ENCODE measurements around the gene OR10T2.
"Not testable (repeated sequence)": the region's sequence is repeated elsewhere in the genome, so short reads cannot be mapped to it uniquely, and the experiment has no call there.

OR10T2 gene

DNA sequence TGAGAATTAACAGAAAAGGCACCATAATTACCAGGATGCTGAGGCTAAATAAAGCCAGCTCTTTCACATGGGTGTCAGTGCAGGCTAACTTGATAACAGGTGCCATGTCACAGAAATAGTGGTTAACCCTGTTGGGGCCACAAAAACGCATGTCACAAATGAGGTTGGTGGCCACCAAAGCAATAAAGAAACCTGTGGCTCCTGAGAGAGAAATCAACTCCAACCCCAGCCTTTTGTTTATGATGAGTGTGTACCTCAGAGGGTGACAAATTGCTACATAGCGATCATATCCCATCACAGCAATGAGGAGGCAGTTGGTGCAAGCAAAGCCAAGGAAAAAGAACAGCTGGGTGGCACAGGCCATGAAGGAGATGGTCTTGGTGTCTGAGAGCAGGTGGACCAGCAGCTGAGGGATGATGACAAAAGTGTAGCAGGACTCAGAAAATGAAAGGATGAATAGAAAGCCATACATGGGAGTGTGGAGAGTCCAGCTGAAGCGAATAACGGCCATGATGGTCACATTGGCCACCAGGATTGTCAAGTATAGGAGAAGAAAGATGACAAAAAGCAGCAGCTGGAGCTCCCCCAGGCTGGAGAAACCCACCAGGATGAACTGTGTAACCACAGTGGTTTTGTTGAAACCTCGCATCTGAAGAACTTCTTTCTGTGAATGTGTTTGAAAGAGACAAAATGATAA lies at the start of gene OR10T2:
OR10T2 (minus strand) TSS at position 649 of the 697 bp plus-strand sequence; CDS start at position 649, 0 bp downstream.
- DNase-seq: no peak

DNA sequence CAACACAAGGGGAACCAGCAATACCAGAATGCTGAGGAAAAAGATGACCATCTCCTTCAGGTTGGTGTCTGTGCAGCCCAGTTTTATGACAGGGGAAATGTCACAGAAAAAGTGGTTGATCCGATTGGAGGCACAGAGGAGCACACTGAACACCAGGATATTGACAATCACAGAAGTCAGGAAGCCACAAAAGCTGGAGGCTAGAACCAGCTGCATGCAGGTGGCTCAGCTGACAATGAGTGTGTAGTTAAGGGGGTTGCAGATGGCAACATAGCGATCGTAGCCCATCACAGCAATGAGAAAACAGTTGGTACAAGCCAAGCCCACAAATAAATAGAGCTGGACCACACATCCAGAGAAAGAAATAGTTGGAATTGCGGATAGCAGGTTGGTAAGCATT lies 46.1 kb upstream of the OR10T2 start:
- no peak for DNase-seq

- no peak for DNase-seq
Measured at GRCh38 chr1:158434741-158435140, 35.5 kb upstream of the OR10T2 start.

DNA sequence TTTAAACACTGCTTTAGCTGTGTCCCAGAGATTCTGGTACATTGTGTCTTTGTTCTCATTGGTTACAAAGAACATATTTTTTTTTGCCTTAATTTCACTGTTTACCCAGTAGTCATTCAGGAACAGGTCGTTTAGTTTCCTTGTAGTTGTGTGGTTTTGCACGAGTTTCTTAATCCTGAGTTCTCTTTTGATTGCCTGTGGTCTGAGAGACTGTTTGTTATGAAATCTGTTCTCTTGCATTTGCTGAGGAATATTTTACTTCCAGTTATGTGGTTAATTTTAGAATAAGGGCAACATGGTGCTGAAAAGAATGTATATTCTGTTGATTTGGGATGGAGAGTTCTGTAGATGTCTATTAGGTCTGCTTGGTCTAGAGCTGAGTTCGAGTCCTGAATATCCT lies 30.9 kb upstream of the OR10T2 start:
- not testable (repeated sequence) for DNase-seq

GRCh38 chr1:158426137-158426536 lies 26.9 kb upstream of the OR10T2 start, which contains the start of gene OR10K2:
TSS of gene OR10K2 (minus strand) at chr1:158426237. CDS start at chr1:158420866, 5,371 bp downstream.
- DNase-seq: no peak

DNA sequence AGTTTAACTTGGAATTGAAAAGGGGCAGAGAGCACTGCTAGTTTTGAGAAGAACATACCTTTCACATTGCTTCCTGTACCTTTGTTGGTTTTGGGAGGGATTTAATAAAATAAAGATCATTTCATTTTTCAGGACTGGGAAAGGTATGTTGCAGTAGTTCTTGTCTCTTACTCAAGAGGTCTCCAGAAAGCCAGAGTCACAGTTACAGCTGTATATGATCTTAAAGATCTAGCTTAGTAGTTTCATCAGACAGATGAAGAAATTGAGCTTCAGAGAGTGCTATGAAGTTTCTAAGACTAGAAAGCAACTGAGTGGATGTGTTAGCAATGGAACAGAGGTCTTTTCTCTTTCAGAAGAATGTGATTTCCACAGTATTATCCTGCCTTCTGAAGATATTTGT lies 25.8 kb upstream of the OR10T2 start:
- no peak for DNase-seq

DNA sequence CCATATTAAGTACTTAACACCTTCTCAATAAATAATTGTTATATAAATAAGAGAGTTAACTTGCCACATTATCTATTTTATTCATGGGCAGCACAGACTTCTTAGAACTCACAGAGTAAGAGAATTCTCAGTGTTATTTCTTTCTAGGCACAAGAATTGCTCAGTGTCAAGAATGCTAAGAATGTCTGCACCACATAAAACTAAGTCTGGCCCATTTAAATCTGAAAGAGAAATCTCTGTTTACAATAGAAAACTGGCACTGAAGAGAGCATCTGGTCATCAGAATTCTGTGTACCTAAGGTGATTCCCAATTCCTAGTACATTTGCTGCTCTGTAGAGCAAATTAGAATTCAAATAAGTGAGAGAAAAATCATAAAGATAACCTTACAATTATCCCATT lies 22.9 kb upstream of the OR10T2 start:
- DNase-seq: no peak

DNA sequence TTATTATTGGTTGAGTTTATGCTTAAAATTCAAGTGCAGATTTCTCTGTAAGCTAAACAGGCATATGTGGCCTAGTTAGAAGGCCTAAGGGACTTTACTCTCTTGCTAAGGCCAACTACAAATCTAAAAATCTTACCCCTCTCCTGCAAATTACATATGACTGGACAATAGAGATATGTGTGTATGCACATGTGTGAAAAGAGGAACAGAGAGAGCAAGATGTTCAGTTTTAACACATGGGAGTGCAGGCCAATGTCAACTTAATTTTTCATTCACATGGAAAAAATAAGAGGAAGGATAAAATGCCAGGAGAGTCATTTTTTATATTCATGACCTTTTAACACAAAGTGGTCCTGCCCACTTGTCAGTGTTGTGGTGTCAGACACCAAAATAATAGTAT lies 18.3 kb upstream of the OR10T2 start:
- DNase-seq: no peak

GRCh38 chr1:158414651-158415345 lies 15.5 kb upstream of the OR10T2 start:
- no peak for DNase-seq

DNA sequence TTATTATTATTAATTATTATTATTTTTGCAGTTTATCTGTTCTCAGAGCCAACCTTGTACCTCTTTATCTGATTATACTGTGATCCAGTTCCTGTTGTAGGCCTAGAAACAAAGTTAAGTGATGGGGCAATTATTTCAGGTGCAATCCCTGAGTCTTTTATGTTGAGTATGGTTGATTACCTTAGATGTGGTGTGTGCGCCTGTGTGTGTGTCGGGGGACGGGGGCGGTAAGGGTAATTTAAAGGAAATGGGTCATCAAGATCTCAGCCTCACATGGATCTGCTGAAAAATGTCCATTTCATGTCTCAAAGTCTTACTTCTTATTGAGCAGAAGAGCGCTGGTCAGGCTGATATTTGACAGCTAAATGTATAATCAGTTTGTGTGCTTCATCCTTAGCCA lies 7.8 kb upstream of the OR10T2 start:
- no peak for DNase-seq

DNA sequence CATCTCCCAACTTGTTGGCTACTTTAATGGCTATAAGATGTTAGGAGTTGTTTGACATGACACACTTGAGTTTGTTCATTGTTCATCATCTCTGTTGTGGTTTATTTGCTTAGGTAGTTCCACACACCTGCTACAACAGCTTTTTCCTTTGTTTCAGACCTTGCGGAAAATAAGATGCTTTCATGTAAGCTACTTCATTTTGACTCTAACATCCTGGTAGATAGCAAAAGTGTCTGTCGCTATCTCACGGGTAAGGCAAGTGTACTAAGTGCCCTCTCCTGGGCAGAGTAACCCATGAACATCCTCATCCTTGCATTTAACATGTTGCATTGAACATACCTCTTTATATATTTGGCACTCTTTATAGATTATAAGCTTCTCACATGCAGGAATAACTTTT lies 1.6 kb upstream of the OR10T2 start:
- no peak for DNase-seq

DNA sequence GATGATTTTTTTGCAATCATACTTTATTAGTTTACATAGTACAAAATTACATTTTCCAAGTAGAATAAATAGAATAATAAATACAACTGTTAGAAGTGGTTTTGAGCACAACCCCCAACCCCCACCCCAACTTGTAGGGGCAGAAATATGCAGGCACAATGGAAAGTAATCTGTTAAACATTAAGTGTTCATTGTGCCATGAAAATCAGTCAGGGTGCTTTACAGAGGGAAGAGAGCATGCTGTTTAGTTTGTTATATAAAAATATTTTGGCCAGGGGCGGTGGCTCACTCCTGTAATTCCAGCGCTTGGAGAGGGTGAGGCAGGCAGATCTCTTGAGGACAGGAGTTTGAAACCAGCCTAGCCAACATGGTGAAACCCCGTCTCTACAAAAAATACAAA lies 2.6 kb downstream of the OR10T2 start:
- no peak for DNase-seq

- DNase-seq: no peak
Measured at GRCh38 chr1:158393476-158393875, 5.8 kb downstream of the OR10T2 start.

- DNase-seq: no peak
Measured at GRCh38 chr1:158391099-158391498, 8.2 kb downstream of the OR10T2 start.

GRCh38 chr1:158390331-158390730 lies 8.9 kb downstream of the OR10T2 start:
- no peak for DNase-seq

- no peak for DNase-seq
Measured at GRCh38 chr1:158374860-158375259, 24.4 kb downstream of the OR10T2 start.

DNA sequence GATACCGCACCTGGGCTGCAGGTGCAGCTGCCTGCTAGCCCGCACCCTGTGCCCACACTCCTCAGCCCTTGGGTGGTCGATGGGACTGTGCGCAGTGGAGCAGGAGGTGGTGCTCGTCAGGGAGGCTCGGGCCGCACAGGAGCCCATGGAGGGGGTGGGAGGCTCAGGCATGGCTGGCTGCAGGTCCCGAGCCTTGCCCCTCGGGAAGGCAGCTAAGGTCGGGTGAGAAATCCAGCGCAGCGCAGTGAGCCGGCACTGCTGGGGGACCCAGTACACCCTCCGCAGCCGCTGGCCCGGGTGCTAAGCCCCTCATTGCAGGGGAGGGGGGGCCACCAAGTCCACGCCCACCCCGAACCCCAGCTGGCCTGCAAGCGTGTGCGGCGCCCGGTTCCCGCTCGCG lies 25.2 kb downstream of the OR10T2 start:
- not testable (repeated sequence) for DNase-seq

- no peak for DNase-seq
Measured at GRCh38 chr1:158371188-158371953, 27.9 kb downstream of the OR10T2 start.

DNA sequence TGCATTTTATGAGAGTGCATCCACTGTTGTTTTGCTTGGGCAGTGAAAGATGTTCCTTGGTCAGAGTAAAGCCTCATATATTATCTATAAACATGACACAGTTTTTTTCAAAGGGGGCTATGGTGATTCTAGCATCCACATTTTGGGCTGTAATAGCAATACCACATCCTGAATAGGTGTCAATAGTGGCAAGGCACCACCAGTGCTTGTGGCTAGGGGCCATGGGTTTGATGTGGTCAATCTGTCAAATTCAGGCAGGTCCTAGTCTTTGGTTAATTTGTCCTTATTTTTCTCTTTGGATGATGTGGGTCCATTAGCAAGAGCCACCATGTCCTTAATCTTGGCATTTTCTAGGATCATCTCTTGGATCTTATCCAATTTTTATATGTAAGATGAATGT lies 32.5 kb downstream of the OR10T2 start:
- no peak for DNase-seq

DNA sequence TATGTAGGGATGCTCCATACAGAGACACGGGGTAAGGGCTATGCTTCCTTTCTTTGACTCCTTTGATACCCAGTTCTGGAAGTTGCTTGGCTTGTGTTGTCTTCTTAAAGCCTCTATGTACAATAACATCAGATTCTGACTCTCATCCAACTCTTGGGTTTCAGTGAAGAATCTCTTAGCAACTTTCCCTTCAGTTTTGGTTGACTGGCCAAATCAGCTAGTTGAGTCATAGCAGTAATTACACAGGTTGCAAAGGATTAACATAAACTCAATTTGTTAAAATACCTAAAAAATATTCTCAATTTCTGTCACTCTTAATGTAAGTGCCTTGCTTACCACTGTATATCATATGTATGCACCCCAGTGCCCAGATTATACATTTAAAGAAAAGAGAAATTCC lies 36.3 kb downstream of the OR10T2 start:
- DNase-seq: no peak

GRCh38 chr1:158362482-158362881 lies 36.8 kb downstream of the OR10T2 start:
- no peak for DNase-seq

GRCh38 chr1:158357441-158357840 lies 41.8 kb downstream of the OR10T2 start:
- DNase-seq: no peak

DNA sequence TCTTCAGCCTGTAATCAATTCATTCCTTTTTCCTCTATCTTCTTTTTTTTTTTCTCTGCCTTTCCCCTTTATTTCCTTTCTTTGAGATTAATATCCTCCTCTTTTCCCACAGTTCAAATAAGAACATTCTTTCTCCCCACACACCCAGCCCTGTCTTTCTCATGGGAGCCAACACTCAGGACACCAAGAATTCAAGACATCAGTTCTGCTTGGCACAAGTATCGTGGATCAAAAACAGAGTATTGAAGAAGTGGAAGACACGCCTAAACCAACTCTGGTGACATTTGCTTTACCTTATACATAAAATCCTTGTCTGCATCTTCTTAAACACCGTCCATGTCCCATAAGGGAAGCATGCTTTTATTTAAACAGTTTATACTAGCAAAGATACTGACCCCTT lies 42.6 kb downstream of the OR10T2 start:
- no peak for DNase-seq

- DNase-seq: no peak
Measured at GRCh38 chr1:158355773-158356285, 43.4 kb downstream of the OR10T2 start.

All from NCI-H2029 (cell line).